Measurements from ENCODE around the gene MTTP. TPM values are rescaled to one million over a fixed set of nuclear protein-coding genes. Genes with fewer than 3 reads are reported as not detected.

The MTTP gene
- total and polyA plus RNA-seq, 2 experiments from 2014 or later: 0.08 to 0.14 TPM

- no peaks in the 10 kb centered on the region for H3K9me3 Mint-ChIP-seq
These were observed 50.7 kb downstream of the MTTP start for GRCh38 chr4:99625369-99625768.

More at GRCh38 chr4:99625369-99625768, 50.7 kb downstream of the MTTP start:
- H3K27ac Mint-ChIP-seq: no peak overlapping the region
- H3K4me1 ChIP-seq (ENCODE audit: insufficient read depth): no peaks in the 10 kb centered on the region; the same call in 1 of the 2 replicates
- H3K79me2 ChIP-seq (replicated peaks; ENCODE audit: insufficient read depth): no peaks in the 10 kb centered on the region
- H4K20me1 ChIP-seq (replicated peaks; ENCODE audit: insufficient read depth): no peaks in the 10 kb centered on the region
- DNase-seq (ENCODE audit: low spot score): no peak
- no peaks in the 10 kb centered on the region for H3K27me3 ChIP-seq (ENCODE audit: insufficient read depth)
- H3F3A ChIP-seq (replicated peaks; ENCODE audit: low read depth): no peaks in the 10 kb centered on the region
- H2AFZ ChIP-seq: no peak overlapping the region
- H3K36me3 Mint-ChIP-seq (ENCODE audit: low read depth): no peaks in the 10 kb centered on the region
- H3K4me3 Mint-ChIP-seq: no peak overlapping the region
- no peak overlapping the region for H3K4me3 ChIP-seq
- H3K4me1 Mint-ChIP-seq: peaks cover 18% of the 10 kb centered on the region; the same call in 2 of the 3 replicates
- no peak overlapping the region for H3K4me2 ChIP-seq
- H3K9me2 ChIP-seq (ENCODE audit: insufficient read depth): no peaks in the 10 kb centered on the region
- ATAC-seq: no peak
- H3K27me3 Mint-ChIP-seq (ENCODE audit: insufficient read depth, low read depth, poor library complexity): no peaks in the 10 kb centered on the region
- H3K36me3 ChIP-seq (ENCODE audit: insufficient read depth): no peaks in the 10 kb centered on the region
- no peak overlapping the region for H3K27ac ChIP-seq (ENCODE audit: low read depth)
- no peak for TF ChIP-seq EZH2 (IDR thresholded peaks at IDR 0.05; ENCODE audit: low read depth, unreplicated experiment)
- TF ChIP-seq STAT1 (IDR thresholded peaks at IDR 0.05; ENCODE audit: unreplicated experiment): no peak
- TF ChIP-seq REST (IDR thresholded peaks at IDR 0.05; ENCODE audit: unreplicated experiment): no peak
- no peak for TF ChIP-seq ETS1 (IDR thresholded peaks at IDR 0.05)
- TF ChIP-seq NANOG (IDR thresholded peaks at IDR 0.05; ENCODE audit: borderline replicate concordance): no peak
- no peak for TF ChIP-seq CREB1 (CRISPR knock-in tag; IDR thresholded peaks at IDR 0.05; ENCODE audit: low read depth)
- TF ChIP-seq POLR2AphosphoS5 (IDR thresholded peaks at IDR 0.05; ENCODE audit: low read depth): no peak
- no peak for TF ChIP-seq ZNF114 (CRISPR knock-in tag; IDR thresholded peaks at IDR 0.05)
- TF ChIP-seq CTCF (conservative IDR thresholded peaks at IDR 0.05; ENCODE audit: low read depth in 2 of 2): no peak
- TF ChIP-seq EZH2phosphoT487 (IDR thresholded peaks at IDR 0.05; ENCODE audit: unreplicated experiment): no peak
- no peak for TF ChIP-seq ZNF331 (CRISPR knock-in tag; IDR thresholded peaks at IDR 0.05; ENCODE audit: low read depth)
